GM18519 (cell line): Measurements from ENCODE around the gene FYTTD1.
"Not testable (repeated sequence)": the region's sequence is repeated elsewhere in the genome, so short reads cannot be mapped to it uniquely, and the experiment has no call there.

Experiments used
- ATAC-seq: cut with Tn5 transposase; IDR thresholded peaks from one replicate; pipeline ENCODE4 v1.9.1; 2021; ENCODE audit warnings: mild to moderate bottlenecking, moderate library complexity; ENCODE audit not compliant: unreplicated experiment, low FRiP score

FYTTD1 gene, protein sequence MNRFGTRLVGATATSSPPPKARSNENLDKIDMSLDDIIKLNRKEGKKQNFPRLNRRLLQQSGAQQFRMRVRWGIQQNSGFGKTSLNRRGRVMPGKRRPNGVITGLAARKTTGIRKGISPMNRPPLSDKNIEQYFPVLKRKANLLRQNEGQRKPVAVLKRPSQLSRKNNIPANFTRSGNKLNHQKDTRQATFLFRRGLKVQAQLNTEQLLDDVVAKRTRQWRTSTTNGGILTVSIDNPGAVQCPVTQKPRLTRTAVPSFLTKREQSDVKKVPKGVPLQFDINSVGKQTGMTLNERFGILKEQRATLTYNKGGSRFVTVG

DNA sequence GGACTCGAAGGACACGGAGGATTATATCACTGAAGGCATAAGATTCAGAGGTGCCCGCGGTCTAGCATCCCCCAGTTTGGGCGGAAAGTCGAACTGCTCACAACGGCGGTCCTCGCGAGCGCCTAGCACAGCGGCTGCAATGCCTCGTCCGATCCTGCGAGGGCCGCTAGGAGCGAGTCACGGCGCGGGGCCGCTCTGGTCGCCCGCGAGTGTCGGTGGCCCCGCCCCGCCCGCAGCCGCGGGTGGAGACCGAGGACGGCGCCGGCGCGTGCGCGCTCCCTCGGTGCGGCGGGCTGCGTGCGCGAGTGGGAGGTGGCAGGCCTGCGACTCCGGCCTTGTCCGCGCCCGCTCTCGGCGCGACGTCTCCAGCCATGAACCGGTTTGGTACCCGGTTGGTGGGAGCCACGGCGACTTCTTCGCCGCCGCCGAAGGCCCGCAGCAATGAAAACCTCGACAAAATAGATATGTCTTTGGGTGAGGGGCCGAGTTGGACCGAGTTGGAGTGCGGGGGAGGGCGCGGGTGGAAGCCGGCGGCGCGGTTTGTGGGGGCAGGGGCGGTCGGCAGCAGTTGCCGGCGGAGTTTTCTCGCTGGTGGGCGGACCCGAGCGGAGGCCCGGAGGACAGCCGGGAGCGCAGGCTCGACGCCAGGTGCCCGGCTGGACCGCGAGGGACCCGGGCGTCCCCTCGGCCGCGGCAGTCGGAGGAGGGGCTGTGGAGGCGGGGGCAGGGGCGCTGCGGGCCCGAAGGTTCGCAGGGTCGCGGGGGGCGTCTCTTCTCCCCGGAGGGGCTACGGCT, at the start of gene FYTTD1:
Gene FYTTD1 (plus strand): TSS at position 283 of the 795 bp plus-strand sequence. CDS start 89 bp downstream, at position 372.
- peak; percentile 55 for ATAC-seq

DNA sequence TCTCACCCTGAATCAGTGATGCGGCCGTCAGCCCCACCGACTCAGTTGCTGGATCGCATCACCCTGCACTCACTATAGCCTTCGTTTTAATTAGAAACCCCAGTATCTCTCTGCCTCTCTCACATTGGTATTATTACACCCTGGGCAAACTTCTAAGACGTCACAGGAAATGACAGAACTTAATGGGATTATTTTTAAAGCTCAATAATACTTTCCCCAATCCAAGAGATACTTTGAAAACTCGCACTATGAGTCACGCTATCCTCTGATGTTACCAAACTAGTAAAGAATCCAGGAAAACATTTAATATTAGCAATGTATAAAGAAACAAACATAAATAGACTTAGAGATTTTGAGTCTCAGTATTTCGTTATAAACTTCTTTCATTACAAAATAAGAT, 49.6 kb upstream of the FYTTD1 start:
- no peak for ATAC-seq

DNA sequence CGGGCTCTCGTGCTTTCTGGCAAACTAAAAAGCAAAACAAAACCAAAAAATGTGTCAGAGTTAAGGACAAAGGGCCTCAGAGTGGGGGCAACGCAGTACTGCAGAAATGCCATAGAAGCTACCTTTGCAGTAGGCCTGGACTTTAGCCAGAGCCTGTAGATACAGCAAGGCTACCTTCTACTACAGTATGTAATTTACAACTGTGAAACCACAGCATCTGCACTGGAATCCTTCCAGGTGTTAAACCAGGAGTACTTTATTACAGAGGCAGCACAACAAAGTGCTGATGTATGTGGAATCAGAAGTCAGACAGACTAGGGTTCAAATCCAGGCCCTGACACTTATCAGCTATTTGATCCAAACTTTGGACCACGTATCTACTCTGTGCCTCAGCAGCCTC, 47.8 kb upstream of the FYTTD1 start:
- ATAC-seq, result no peak

DNA sequence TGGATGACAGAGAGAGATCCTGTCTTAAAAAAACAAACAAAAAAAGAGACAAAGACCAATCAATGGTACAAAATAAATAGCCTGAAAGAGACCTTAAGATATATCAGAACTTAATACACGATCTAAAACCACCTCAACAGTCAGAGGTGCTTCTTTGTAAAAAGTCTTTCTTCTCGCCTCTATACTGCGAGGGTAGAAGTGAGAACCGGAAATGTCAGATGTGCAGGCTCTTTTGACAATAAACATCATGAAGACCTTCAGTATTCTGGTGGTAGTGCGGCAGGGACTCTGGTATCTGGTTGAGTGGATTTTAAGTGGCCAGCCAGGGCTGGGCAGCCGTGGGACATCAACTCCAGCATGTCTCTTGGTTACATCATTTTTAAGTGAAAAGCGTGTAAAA, 43.0 kb upstream of the FYTTD1 start:
- ATAC-seq, result no peak

DNA sequence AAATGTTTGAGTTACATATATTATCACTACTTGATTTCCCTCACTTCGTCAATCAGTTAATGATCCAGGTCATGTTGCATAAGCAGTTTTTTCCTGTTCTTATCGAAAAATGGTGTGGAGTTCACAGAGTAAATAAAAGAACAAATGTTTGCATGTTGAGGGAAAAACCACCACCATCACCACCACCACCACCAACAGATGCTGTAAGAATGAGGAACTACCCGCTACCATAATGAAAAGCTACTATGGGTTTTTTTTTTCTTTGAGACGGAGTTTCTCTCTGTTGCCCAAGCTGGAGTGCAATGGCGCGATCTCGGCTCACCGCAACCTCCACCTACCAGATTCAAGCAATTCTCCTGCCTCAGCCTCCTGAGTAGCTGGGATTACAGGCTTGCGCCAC, 40.5 kb upstream of the FYTTD1 start:
- no peak for ATAC-seq

DNA sequence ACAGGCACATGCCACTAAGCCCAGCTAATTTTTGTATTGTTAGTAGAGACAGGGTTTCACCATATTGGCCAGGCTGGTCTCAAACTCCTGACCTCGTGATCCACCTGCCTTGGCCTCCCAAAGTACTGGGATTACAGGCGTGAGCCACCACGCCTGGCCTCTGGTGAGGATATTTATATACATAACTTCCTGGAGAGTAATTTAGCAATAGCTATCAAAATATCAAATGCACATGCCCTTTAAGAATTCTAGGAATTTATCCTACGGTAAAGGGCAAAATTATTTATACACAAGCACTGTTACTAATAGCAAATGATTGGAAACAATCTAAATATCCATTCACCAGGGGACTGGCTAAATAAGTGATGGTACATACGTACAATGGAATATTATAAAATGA, 38.7 kb upstream of the FYTTD1 start:
- not testable (repeated sequence) for ATAC-seq

DNA sequence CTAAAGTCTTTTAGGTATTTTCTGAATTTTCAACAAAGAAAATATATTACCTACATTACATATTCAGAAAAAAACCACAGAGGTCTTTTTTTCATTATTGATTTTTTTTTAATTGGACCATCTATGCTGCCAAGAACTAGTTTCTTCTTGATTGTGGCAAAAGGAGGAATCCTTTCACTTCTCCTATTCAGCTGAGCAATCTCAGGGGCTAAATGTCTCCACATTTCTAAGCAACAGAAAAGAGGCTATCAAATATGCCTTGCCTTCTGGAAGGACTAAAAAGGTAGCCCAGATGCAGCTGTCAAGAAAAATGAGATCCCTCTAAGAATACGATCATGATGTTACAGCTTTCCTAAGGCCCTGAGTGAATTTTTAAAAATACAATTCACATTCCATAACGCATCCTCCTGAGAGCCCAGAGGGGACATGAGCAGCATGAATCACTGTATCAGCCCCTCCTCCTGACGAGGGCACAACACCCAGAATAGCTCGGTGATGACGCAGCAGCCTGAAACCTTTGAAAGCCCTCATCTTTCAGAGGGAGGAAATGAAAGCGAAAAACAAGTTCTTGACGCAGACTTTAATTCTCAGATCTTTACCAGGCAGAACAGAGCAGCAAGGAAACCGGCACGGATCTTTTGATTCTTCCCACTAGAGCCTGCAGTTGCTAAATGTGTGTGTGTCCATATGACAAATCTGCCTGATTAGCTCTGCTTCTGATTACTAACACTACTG, 37.5 kb upstream of the FYTTD1 start:
- ATAC-seq, result peak; percentile 75

DNA sequence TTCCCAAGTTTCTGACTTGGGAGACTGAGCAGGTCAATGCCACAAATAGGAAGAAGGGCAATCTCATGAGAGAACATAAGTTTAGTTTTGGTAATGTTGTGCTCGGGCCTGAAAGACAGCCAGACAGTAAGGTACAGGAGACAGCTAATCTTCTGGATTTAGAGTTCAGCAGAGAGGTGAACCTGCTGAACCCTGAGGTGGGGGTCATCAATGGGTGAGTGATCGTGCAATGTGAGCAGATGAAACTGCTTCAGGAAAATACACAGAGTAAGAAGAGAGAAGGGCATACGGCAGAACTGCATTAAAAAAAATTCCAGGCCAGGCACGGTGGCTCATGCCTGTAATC, 36.2 kb upstream of the FYTTD1 start:
- no peak for ATAC-seq

DNA sequence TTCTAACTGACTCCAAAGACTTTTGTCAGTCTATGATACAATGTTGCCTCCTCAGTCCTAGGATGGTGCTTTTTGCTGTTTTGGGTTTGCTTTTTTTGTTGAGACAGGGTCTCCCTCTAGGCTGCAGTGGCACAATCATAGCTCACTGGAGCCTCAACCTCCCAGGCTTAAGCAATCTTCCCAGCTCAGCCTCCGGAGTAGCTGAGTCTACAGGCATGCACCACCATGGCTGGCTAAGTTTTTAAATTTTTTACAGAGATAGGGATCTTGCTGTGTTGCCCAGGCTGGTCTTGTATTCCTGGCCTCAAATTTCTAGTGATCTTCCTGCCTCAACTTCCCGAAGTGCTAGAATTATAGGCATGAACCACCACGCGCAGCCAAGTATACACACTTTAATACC, 35.4 kb upstream of the FYTTD1 start:
- ATAC-seq, result no peak

DNA sequence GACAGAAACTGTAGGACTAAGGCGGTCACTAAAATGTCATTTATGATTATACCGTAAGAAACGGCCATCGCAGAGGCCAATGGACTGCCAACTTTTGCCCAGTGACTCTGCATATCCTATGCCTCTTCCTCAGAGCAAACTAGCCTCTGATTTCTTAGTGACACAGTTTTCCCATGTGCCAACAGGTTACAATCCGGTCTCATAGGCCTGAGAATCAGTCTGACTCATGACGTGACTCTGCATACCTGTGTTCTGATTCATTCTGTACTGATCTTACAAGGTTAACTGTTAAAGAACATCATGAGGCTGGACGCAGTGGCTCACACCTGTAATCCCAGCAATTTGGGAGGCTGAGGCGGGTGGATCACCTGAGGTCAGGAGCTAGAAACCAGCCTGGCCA, 30.8 kb upstream of the FYTTD1 start:
- no peak for ATAC-seq

DNA sequence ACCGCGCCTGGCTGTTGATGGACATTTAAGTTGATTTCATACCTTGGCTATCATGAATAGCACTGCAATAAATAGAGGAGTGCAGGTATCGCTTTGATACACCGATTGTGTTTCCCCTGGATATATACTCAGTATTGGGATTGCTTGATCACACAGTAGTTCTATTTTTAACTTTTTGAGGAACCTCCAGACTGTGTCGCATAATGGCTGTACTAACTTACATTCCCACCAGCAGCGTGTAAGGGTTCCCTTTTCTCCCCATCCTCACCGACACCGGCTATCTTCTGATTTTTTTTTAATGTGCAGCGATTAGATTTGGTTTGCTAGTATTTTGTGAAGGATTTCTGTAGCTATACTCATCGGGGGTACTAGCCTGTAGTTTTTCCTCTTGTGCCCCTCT, 29.0 kb upstream of the FYTTD1 start:
- no peak for ATAC-seq

DNA sequence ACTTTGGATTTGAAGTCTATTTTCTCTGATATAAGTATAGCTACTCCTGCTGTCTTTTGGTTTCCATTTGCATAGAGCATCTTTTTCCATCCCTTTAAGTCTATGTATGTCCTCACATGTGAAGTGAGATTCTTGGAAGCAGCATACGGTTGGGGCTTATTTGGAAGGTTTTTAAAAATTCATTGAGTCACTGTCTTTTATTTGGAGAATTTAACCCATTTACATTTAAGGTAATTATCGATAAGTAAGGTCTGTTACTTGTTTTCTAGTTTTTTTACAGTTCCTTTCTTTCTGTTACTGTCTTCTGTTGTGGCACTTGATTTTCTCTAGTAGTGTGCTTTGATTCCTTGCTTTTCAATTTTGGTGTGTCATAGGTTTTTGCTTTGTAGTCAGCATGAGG, 26.9 kb upstream of the FYTTD1 start:
- ATAC-seq, result no peak

DNA sequence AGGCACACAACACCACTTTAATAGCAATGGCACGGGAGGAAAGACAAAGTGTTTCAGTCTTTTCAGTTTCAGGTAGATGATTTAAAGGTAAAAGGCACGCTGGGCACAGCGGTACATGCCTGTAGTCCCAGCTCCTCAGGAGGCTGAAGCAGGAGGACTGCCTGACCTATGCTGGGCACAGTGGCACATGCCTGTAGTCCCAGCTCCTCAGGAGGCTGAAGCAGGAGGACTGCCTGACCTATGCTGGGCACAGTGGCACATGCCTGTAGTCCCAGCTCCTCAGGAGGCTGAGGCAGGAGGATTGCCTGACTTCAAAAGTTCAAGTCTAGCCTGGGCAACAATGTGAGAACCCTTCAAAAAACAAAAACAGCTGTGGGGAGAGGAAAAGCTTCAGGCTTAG, 21.8 kb upstream of the FYTTD1 start:
- ATAC-seq, result not testable (repeated sequence)

DNA sequence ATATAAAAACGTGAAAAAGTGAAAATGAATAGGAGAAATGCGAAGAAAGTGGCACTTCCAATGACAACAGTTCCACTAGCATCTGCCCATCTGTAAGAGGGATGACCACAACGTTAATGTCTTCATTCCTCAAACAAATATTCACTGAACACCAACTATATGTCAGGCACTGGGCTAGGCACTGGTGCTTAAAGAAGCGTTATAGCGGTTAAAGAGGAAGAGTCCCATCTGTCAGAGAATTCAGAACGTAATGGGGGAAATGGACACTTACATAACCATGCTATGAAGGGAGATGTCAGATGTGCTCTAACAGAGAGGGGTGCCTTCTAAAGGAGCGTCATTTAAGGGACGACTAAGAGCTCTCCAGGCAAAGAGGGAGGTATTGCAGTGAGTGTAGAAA, 21.2 kb upstream of the FYTTD1 start:
- no peak for ATAC-seq

DNA sequence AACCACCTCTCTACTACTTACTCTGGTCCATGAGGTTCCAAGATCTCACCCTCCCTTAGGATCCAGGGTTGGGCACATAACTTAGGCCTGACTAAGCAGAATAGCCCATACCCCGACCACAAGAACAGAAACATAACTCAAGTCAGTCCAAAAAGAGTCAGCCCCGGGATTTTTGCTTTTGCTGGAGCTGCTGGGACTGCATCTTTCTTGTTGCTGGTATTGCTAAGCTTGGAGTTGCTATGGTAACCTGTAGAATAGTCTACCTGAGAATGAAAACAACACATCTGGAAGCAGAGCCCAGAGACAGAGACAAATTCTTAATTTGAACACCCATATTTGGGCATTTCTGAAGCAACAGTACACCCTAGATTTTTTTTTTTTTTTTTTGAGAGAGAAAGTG, 19.5 kb upstream of the FYTTD1 start:
- ATAC-seq, result no peak

DNA sequence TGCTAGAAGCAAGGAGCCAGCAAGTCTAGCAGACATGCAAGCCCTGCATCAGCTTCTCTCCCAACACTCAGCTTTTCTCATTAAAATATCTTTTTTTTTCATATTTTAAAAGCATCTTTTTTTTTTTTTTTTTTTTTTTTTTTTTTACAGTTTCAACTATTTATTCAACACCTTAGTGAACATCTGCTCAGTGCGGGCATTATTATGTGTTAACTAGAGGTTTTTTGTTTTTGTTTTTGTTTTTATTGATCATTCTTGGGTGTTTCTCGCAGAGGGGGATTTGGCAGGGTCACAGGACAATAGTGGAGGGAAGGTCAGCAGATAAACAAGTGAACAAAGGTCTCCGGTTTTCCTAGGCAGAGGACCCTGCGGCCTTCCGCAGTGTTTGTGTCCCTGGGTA, 18.9 kb upstream of the FYTTD1 start:
- not testable (repeated sequence) for ATAC-seq

DNA sequence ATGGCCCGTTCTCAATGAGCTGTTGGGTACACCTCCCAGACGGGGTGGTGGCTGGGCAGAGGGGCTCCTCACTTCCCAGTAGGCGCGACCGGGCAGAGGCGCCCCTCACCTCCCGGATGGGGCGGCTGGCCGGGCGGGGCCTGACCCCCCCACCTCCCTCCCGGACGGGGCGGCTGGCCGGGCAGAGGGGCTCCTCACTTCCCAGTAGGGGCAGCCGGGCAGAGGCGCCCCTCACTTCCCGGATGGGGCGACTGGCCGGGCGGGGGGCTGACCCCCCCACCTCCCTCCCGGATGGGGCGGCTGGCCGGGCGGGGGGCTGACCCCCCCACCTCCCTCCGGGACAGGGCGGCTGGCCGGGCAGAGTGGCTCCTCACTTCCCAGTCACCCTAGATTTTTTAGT, 18.2 kb upstream of the FYTTD1 start:
- ATAC-seq, result not testable (repeated sequence)

DNA sequence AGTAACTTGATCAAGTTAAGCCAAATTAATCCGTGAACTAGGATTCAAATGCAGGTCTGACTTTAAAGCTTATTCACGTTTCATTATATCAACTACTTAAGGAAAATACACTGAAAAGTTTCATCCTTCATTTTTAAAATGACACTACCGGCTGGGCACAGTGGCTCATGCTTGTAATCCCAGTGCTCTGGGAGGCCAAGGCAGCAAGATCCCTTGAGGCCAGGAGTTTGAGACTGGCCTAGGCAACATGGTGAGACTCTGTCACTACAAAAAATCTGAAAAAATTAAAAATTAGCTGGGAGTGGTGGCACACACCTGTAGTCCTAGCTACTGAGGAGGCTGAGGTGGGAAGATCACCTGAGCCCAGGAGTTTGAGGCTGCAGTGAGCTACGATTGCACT, 16.6 kb upstream of the FYTTD1 start:
- no peak for ATAC-seq

DNA sequence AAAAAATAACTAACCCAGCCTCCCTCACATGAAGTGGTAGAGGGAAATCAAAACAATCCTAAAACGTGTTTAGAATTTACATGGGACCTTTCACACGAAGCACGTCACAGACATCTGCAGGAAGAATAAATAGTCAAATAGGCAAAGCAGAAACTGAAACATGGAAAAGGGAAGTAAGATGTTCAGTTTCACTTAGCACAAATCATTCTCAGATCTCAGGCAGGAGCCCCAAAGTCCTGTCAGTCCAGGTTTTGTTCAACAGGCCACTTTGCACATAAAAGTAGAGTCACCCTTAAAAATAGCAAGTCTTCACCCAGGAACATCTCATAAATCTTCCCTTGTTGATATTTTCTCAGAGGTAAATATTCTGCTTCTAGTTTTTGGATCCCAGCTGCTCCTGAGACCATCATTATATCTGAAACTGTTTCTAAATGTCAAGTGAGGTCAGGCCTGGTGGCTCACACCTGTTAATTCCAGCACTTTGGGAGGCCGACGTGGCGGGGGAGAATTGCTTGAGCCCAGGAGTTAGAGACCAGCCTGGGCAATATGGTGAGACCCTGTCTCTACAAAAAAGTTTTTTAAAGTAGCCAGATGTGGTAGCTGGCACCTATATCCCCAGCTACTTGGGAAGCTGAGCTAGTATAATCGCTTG, 14.9 kb upstream of the FYTTD1 start:
- ATAC-seq, result peak; percentile 30

DNA sequence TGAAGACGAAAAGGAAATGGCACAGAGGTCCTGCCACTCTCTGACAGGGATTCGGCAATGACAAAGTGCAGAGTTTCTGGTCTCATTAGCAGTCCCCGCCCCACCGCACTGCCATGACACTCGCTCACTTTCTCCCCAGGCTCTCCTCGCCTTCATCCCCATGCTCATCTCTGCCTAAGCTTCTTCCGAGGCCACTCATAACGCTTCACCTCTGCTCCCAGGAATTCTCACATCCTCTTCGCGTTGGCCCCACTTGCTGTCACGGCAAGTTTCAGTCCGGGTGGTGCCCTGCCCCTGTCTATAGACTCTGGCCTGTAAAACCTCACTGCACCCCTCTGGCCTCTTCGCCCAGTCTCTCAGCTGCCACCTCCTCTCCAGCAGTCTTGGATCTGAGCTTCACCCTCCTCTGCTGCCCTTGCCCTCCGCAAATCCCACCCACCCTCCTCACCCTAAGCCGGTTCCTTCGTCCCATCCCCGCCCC, 13.6 kb upstream of the FYTTD1 start:
- ATAC-seq, result no peak
